HEK293 (cell line): ENCODE data around the gene CELF4.

ENCODE experiments used
- CTCF ChIA-PET: fragments of 350-600 bp; formaldehyde crosslinking; extraction: SDS; loops from one replicate; lab custom pipeline; 2021; ENCODE audit warnings: antibody characterized with exemption; lab: Yijun Ruan, JAX
- POLR2A ChIA-PET: fragments of 300-600 bp; formaldehyde crosslinking; extraction: SDS; loops from one replicate; lab custom pipeline; 2020; ENCODE audit warnings: antibody characterized with exemption, inconsistent platforms; lab: Yijun Ruan, JAX
- H3K27ac ChIP-seq: fragments of 200-500 bp; sonication (Bioruptor generic); 2 replicates; pipeline ENCODE4 v1.5.1; 2014; ENCODE audit warnings: low read depth, low read length, control low read depth, inconsistent platforms; ENCODE audit errors: extremely low read depth
- H3K36me3 ChIP-seq, 2 experiments: fragments of 200-500 bp in 1 of 2; sonication (Bioruptor generic) in 1 of 2; 1 replicate in 1 of 2; 2 replicates in 1 of 2; pipeline ENCODE4 v1.5.1; 2014 to 2017; ENCODE audit warnings: inconsistent platforms in 2 of 2, low read length in 2 of 2; ENCODE audit not compliant: control insufficient read depth in 2 of 2, insufficient read depth in 1 of 2
- H3K4me1 ChIP-seq: fragments of 200-500 bp; sonication (Bioruptor generic); 2 replicates; pipeline ENCODE4 v1.5.1; 2014; ENCODE audit warnings: mild to moderate bottlenecking, low read length, inconsistent platforms; ENCODE audit not compliant: control insufficient read depth, insufficient read depth
- H3K4me3 ChIP-seq: 2 replicates; pipeline ENCODE4 v1.5.1; 2011; ENCODE audit warnings: low read depth, mild to moderate bottlenecking, control low read depth, low read length, moderate library complexity
- H3K9me3 ChIP-seq: fragments of 200-500 bp; sonication (Bioruptor generic); 2 replicates; pipeline ENCODE4 v1.5.1; 2014; ENCODE audit warnings: low read depth, low read length, inconsistent platforms; ENCODE audit not compliant: control insufficient read depth, insufficient read depth
- BCL11A ChIP-seq: fragments of 450-650 bp; formaldehyde crosslinking; IDR thresholded peaks from 2 replicates; pipeline ENCODE4 v1.5.1; 2016; ENCODE audit warnings: low read depth, missing biosample characterization, missing genetic modification characterization
- ELK4 ChIP-seq: IDR thresholded peaks from 2 replicates; pipeline ENCODE4 v1.6.1; 2011; ENCODE audit warnings: mild to moderate bottlenecking, low read depth, low read length, borderline replicate concordance
- FEZF1 ChIP-seq: fragments of 450-650 bp; formaldehyde crosslinking; IDR thresholded peaks from 2 replicates; pipeline ENCODE4 v1.5.1; 2016; ENCODE audit warnings: missing biosample characterization, missing genetic modification characterization
- GLIS2 ChIP-seq: fragments of 450-650 bp; formaldehyde crosslinking; IDR thresholded peaks from 2 replicates; pipeline ENCODE4 v1.5.1; 2016; ENCODE audit warnings: missing biosample characterization, missing genetic modification characterization
- KLF1 ChIP-seq: fragments of 450-650 bp; formaldehyde crosslinking; IDR thresholded peaks from 2 replicates; pipeline ENCODE4 v1.5.1; 2016; ENCODE audit warnings: missing biosample characterization, missing genetic modification characterization
- KLF7 ChIP-seq: fragments of 450-650 bp; formaldehyde crosslinking; IDR thresholded peaks from 2 replicates; pipeline ENCODE4 v1.5.1; 2016; ENCODE audit warnings: missing biosample characterization, missing genetic modification characterization, borderline replicate concordance
- PBX3 ChIP-seq: sonication (generic); formaldehyde crosslinking; IDR thresholded peaks from 2 replicates; pipeline ENCODE4 v1.8.1; 2022; ENCODE audit warnings: mild to moderate bottlenecking, moderate library complexity, missing genetic modification reagents
- RBAK ChIP-seq: fragments of 450-650 bp; formaldehyde crosslinking; IDR thresholded peaks from 2 replicates; pipeline ENCODE4 v1.5.1; 2016; ENCODE audit warnings: missing biosample characterization, missing genetic modification characterization
- TSHZ1 ChIP-seq: fragments of 450-650 bp; formaldehyde crosslinking; IDR thresholded peaks from 2 replicates; pipeline ENCODE4 v1.5.1; 2016; ENCODE audit warnings: missing biosample characterization, missing genetic modification characterization, borderline replicate concordance
- ZBTB11 ChIP-seq: fragments of 450-650 bp; formaldehyde crosslinking; conservative IDR thresholded peaks from 2 replicates; pipeline ENCODE4 v1.5.1; 2016; ENCODE audit warnings: low read depth, missing biosample characterization, missing genetic modification characterization
- ZFHX2 ChIP-seq: fragments of 450-650 bp; formaldehyde crosslinking; conservative IDR thresholded peaks from 2 replicates; pipeline ENCODE4 v1.5.1; 2016; ENCODE audit warnings: missing biosample characterization, missing genetic modification characterization
- ZNF138 ChIP-seq: fragments of 450-650 bp; formaldehyde crosslinking; IDR thresholded peaks from 2 replicates; pipeline ENCODE4 v1.5.1; 2016; ENCODE audit warnings: missing biosample characterization, missing genetic modification characterization, borderline replicate concordance
- ZNF184 ChIP-seq: fragments of 450-650 bp; IDR thresholded peaks from 2 replicates; pipeline ENCODE4 v1.5.1; 2018; ENCODE audit warnings: missing biosample characterization, mild to moderate bottlenecking, missing genetic modification characterization
- ZNF561 ChIP-seq: fragments of 450-650 bp; IDR thresholded peaks from 2 replicates; pipeline ENCODE4 v1.5.1; 2018; ENCODE audit warnings: missing biosample characterization, missing genetic modification characterization, borderline replicate concordance
- ZNF580 ChIP-seq: fragments of 450-650 bp; formaldehyde crosslinking; IDR thresholded peaks from 2 replicates; pipeline ENCODE4 v1.5.1; 2016; ENCODE audit warnings: missing biosample characterization, missing genetic modification characterization
- ZNF645 ChIP-seq: fragments of 450-650 bp; formaldehyde crosslinking; IDR thresholded peaks from 2 replicates; pipeline ENCODE4; 2016; ENCODE audit warnings: missing biosample characterization, missing genetic modification characterization
- ZNF76 ChIP-seq: fragments of 450-650 bp; formaldehyde crosslinking; IDR thresholded peaks from 2 replicates; pipeline ENCODE4; 2016; ENCODE audit warnings: low read depth, missing biosample characterization, missing genetic modification characterization, borderline replicate concordance
- TF ChIP-seq, protein P1 (sequence below): fragments of 450-650 bp; formaldehyde crosslinking; IDR thresholded peaks from 2 replicates; pipeline ENCODE4 v1.5.1; 2017; ENCODE audit warnings: missing biosample characterization, missing genetic modification characterization
- TF ChIP-seq, protein P2 (sequence below): fragments of 450-650 bp; formaldehyde crosslinking; IDR thresholded peaks from 2 replicates; pipeline ENCODE4 v1.5.1; 2016; ENCODE audit warnings: missing biosample characterization, missing genetic modification characterization

The CELF4 gene

GRCh38 chr18:37252854-37253393 is 312.7 kb downstream of the CELF4 start:
- H3K9me3 ChIP-seq, result no peaks in the 10 kb centered on the region
- no peaks in the 10 kb centered on the region for H3K36me3 ChIP-seq
- ChIA-PET CTCF (no interaction called here), POLR2A (no interaction called here)
- H3K27ac ChIP-seq, result no peak overlapping the region
- H3K4me3 ChIP-seq, result no peak overlapping the region
- H3K4me1 ChIP-seq, result no peaks in the 10 kb centered on the region
- TF ChIP-seq KLF7 (tag by site-specific recombination), result no peak
- TF ChIP-seq ZNF138, result no peak
- no peak for TF ChIP-seq FEZF1 (tag by site-specific recombination)
- TF ChIP-seq ZNF76 (tag by site-specific recombination), result no peak
- TF ChIP-seq GLIS2 (tag by site-specific recombination), result no peak

GRCh38 chr18:37252342-37252741 is 313.3 kb downstream of the CELF4 start:
- ChIA-PET POLR2A (no interaction called here), CTCF (no interaction called here)
- no peaks in the 10 kb centered on the region for H3K4me1 ChIP-seq
- no peak overlapping the region for H3K4me3 ChIP-seq
- no peaks in the 10 kb centered on the region for H3K36me3 ChIP-seq
- H3K9me3 ChIP-seq, result no peaks in the 10 kb centered on the region
- H3K27ac ChIP-seq, result no peak overlapping the region
- TF ChIP-seq ZNF580 (tag by site-specific recombination) (no peak), ZNF76 (tag by site-specific recombination) (no peak), ZNF561 (no peak), TSHZ1 (tag by site-specific recombination) (no peak), ZFHX2 (tag by site-specific recombination) (no peak), BCL11A (tag by site-specific recombination) (no peak), ZNF184 (tag by site-specific recombination) (no peak), RBAK (tag by site-specific recombination) (no peak), PBX3 (no peak), ZBTB11 (tag by site-specific recombination) (no peak), ZNF645 (tag by site-specific recombination) (no peak), ELK4 (no peak), KLF1 (tag by site-specific recombination) (no peak)
- TF ChIP-seq, protein P1, sequence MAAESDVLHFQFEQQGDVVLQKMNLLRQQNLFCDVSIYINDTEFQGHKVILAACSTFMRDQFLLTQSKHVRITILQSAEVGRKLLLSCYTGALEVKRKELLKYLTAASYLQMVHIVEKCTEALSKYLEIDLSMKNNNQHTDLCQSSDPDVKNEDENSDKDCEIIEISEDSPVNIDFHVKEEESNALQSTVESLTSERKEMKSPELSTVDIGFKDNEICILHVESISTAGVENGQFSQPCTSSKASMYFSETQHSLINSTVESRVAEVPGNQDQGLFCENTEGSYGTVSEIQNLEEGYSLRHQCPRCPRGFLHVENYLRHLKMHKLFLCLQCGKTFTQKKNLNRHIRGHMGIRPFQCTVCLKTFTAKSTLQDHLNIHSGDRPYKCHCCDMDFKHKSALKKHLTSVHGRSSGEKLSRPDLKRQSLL, result no peak
- TF ChIP-seq, protein P2, sequence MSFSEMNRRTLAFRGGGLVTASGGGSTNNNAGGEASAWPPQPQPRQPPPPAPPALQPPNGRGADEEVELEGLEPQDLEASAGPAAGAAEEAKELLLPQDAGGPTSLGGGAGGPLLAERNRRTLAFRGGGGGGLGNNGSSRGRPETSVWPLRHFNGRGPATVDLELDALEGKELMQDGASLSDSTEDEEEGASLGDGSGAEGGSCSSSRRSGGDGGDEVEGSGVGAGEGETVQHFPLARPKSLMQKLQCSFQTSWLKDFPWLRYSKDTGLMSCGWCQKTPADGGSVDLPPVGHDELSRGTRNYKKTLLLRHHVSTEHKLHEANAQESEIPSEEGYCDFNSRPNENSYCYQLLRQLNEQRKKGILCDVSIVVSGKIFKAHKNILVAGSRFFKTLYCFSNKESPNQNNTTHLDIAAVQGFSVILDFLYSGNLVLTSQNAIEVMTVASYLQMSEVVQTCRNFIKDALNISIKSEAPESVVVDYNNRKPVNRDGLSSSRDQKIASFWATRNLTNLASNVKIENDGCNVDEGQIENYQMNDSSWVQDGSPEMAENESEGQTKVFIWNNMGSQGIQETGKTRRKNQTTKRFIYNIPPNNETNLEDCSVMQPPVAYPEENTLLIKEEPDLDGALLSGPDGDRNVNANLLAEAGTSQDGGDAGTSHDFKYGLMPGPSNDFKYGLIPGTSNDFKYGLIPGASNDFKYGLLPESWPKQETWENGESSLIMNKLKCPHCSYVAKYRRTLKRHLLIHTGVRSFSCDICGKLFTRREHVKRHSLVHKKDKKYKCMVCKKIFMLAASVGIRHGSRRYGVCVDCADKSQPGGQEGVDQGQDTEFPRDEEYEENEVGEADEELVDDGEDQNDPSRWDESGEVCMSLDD (tag by site-specific recombination), result no peak
